HepG2 (cell line): ENCODE results near the gene FBXO8.

Experiments used
- BHLHE40 ChIP-seq: IDR thresholded peaks from 2 replicates; pipeline ENCODE4 v1.6.1; 2011; ENCODE audit warnings: low read length, improper control_type of control experiment
- CHD4 ChIP-seq: fragments of 200-600 bp; sonication (generic); IDR thresholded peaks from 2 replicates; pipeline ENCODE4 v1.7.0; 2017; ENCODE audit warnings: mild to moderate bottlenecking, low read length, borderline replicate concordance
- FOXA3 ChIP-seq: IDR thresholded peaks from 2 replicates; pipeline ENCODE4 v1.6.1; 2016; ENCODE audit warnings: missing genetic modification reagents, missing compliant biosample characterization
- HCFC1 ChIP-seq: fragments of 150-350 bp; IDR thresholded peaks from 2 replicates; pipeline ENCODE4 v1.6.1; 2014; ENCODE audit warnings: low read depth, low read length
- HNF4G ChIP-seq, 2 experiments: sonication (generic) in 1 of 2; formaldehyde crosslinking in 1 of 2; IDR thresholded peaks; 2 replicates each; pipeline versions ENCODE4 v1.4.0 to v1.6.1; 2011 to 2020; ENCODE audit warnings: borderline replicate concordance in 2 of 2, low read depth in 2 of 2, mild to moderate bottlenecking in 2 of 2, low read length in 1 of 2, missing genetic modification reagents in 1 of 2, moderate library complexity in 1 of 2
- PTBP1 ChIP-seq: fragments of 200-400 bp; formaldehyde crosslinking; IDR thresholded peaks from 2 replicates; pipeline ENCODE4 v1.6.1; 2018; ENCODE audit warnings: low read length, low read depth; ENCODE audit not compliant: poor library complexity, severe bottlenecking
- ZNF564 ChIP-seq: sonication (generic); formaldehyde crosslinking; IDR thresholded peaks from 2 replicates; pipeline ENCODE4 v1.8.1; 2023; ENCODE audit warnings: mild to moderate bottlenecking, missing genetic modification reagents
- TF ChIP-seq, protein P1 (sequence below): sonication (generic); formaldehyde crosslinking; IDR thresholded peaks from 2 replicates; pipeline ENCODE4 v1.9.0; 2021; ENCODE audit warnings: mild to moderate bottlenecking, missing genetic modification reagents
- TF ChIP-seq, protein P2 (sequence below), 2 experiments: IDR thresholded peaks; 2 replicates each; pipeline ENCODE4 v1.6.1; 2011 to 2012; ENCODE audit warnings: low read length in 2 of 2, borderline replicate concordance in 1 of 2, low read depth in 1 of 2, mild to moderate bottlenecking in 1 of 2, moderate library complexity in 1 of 2
- TF ChIP-seq, protein P3 (sequence below): sonication (generic); formaldehyde crosslinking; IDR thresholded peaks from 2 replicates; pipeline ENCODE4 v1.5.0; 2020; ENCODE audit warnings: mild to moderate bottlenecking, missing genetic modification reagents, moderate library complexity
- TF ChIP-seq, protein P4 (sequence below): sonication (generic); formaldehyde crosslinking; IDR thresholded peaks from 2 replicates; pipeline ENCODE4 v1.4.0; 2020; ENCODE audit warnings: missing genetic modification reagents

DNA sequence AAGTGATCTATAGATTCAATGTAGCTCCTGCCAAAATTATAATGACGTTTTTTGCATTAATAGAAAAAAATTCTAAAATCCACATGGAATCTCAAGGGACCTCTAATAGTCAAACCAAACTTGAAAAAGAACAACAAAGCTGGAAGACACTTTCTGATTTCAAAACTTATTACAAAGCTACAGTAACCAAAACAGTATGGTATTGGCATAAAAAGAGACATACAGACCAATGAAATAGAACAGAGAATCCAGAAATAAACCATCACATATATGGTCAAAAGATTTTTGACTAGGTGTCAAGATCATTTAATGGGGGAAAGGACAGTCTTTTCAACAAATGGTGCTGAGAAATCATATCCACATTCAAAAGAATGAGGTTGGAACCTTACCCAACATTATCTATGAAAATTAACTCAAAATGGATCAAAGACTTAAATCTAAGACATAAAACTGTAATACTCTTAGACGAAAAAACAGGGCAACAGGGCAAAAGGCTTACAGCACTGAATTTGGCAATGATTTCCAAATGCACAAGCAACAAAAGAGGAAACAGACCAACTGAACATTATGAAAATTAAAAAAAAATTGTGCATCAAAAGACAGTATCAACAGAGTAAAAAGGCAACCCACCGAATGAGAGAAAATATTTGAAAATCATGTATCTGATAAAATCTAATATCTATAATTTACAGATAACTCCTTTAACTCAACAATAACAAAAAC lies 3.9 kb downstream of the FBXO8 start:
- TF ChIP-seq, protein P1, sequence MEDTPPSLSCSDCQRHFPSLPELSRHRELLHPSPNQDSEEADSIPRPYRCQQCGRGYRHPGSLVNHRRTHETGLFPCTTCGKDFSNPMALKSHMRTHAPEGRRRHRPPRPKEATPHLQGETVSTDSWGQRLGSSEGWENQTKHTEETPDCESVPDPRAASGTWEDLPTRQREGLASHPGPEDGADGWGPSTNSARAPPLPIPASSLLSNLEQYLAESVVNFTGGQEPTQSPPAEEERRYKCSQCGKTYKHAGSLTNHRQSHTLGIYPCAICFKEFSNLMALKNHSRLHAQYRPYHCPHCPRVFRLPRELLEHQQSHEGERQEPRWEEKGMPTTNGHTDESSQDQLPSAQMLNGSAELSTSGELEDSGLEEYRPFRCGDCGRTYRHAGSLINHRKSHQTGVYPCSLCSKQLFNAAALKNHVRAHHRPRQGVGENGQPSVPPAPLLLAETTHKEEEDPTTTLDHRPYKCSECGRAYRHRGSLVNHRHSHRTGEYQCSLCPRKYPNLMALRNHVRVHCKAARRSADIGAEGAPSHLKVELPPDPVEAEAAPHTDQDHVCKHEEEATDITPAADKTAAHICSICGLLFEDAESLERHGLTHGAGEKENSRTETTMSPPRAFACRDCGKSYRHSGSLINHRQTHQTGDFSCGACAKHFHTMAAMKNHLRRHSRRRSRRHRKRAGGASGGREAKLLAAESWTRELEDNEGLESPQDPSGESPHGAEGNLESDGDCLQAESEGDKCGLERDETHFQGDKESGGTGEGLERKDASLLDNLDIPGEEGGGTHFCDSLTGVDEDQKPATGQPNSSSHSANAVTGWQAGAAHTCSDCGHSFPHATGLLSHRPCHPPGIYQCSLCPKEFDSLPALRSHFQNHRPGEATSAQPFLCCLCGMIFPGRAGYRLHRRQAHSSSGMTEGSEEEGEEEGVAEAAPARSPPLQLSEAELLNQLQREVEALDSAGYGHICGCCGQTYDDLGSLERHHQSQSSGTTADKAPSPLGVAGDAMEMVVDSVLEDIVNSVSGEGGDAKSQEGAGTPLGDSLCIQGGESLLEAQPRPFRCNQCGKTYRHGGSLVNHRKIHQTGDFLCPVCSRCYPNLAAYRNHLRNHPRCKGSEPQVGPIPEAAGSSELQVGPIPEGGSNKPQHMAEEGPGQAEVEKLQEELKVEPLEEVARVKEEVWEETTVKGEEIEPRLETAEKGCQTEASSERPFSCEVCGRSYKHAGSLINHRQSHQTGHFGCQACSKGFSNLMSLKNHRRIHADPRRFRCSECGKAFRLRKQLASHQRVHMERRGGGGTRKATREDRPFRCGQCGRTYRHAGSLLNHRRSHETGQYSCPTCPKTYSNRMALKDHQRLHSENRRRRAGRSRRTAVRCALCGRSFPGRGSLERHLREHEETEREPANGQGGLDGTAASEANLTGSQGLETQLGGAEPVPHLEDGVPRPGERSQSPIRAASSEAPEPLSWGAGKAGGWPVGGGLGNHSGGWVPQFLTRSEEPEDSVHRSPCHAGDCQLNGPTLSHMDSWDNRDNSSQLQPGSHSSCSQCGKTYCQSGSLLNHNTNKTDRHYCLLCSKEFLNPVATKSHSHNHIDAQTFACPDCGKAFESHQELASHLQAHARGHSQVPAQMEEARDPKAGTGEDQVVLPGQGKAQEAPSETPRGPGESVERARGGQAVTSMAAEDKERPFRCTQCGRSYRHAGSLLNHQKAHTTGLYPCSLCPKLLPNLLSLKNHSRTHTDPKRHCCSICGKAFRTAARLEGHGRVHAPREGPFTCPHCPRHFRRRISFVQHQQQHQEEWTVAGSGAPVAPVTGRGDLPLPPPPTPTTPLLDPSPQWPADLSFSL (CRISPR knock-in tag): no peak
- TF ChIP-seq, protein P2, sequence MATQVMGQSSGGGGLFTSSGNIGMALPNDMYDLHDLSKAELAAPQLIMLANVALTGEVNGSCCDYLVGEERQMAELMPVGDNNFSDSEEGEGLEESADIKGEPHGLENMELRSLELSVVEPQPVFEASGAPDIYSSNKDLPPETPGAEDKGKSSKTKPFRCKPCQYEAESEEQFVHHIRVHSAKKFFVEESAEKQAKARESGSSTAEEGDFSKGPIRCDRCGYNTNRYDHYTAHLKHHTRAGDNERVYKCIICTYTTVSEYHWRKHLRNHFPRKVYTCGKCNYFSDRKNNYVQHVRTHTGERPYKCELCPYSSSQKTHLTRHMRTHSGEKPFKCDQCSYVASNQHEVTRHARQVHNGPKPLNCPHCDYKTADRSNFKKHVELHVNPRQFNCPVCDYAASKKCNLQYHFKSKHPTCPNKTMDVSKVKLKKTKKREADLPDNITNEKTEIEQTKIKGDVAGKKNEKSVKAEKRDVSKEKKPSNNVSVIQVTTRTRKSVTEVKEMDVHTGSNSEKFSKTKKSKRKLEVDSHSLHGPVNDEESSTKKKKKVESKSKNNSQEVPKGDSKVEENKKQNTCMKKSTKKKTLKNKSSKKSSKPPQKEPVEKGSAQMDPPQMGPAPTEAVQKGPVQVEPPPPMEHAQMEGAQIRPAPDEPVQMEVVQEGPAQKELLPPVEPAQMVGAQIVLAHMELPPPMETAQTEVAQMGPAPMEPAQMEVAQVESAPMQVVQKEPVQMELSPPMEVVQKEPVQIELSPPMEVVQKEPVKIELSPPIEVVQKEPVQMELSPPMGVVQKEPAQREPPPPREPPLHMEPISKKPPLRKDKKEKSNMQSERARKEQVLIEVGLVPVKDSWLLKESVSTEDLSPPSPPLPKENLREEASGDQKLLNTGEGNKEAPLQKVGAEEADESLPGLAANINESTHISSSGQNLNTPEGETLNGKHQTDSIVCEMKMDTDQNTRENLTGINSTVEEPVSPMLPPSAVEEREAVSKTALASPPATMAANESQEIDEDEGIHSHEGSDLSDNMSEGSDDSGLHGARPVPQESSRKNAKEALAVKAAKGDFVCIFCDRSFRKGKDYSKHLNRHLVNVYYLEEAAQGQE (IDR thresholded peaks at IDR 0.05; ENCODE audit: borderline replicate concordance in 1 of 2, low read depth in 1 of 2, low read length in 2 of 2): no peak
- TF ChIP-seq ZNF564 (CRISPR knock-in tag) (no peak), BHLHE40 (no peak), FOXA3 (CRISPR knock-in tag) (no peak), PTBP1 (no peak), HCFC1 (no peak), HNF4G (IDR thresholded peaks at IDR 0.05; ENCODE audit: borderline replicate concordance, low read depth, low read length) (no peak), HNF4G (CRISPR knock-in tag; IDR thresholded peaks at IDR 0.05; ENCODE audit: borderline replicate concordance, low read depth) (no peak), CHD4 (no peak)
- TF ChIP-seq, protein P3, sequence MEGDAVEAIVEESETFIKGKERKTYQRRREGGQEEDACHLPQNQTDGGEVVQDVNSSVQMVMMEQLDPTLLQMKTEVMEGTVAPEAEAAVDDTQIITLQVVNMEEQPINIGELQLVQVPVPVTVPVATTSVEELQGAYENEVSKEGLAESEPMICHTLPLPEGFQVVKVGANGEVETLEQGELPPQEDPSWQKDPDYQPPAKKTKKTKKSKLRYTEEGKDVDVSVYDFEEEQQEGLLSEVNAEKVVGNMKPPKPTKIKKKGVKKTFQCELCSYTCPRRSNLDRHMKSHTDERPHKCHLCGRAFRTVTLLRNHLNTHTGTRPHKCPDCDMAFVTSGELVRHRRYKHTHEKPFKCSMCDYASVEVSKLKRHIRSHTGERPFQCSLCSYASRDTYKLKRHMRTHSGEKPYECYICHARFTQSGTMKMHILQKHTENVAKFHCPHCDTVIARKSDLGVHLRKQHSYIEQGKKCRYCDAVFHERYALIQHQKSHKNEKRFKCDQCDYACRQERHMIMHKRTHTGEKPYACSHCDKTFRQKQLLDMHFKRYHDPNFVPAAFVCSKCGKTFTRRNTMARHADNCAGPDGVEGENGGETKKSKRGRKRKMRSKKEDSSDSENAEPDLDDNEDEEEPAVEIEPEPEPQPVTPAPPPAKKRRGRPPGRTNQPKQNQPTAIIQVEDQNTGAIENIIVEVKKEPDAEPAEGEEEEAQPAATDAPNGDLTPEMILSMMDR (CRISPR knock-in tag): no peak
- TF ChIP-seq, protein P4, sequence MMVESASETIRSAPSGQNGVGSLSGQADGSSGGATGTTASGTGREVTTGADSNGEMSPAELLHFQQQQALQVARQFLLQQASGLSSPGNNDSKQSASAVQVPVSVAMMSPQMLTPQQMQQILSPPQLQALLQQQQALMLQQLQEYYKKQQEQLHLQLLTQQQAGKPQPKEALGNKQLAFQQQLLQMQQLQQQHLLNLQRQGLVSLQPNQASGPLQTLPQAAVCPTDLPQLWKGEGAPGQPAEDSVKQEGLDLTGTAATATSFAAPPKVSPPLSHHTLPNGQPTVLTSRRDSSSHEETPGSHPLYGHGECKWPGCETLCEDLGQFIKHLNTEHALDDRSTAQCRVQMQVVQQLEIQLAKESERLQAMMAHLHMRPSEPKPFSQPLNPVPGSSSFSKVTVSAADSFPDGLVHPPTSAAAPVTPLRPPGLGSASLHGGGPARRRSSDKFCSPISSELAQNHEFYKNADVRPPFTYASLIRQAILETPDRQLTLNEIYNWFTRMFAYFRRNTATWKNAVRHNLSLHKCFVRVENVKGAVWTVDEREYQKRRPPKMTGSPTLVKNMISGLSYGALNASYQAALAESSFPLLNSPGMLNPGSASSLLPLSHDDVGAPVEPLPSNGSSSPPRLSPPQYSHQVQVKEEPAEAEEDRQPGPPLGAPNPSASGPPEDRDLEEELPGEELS (CRISPR knock-in tag): no peak
